Lower leg skin (tissue), 3 donors: Measurements from ENCODE around the gene NFYC.

Experiments
- POLR2A ChIP-seq, 2 donors: fragments of 450-650 bp; IDR thresholded peaks; one replicate each; pipeline ENCODE4 v1.6.1; 2016 to 2017; ENCODE audit warnings: antibody characterized with exemption in 2 of 2, mild to moderate bottlenecking in 1 of 2, moderate library complexity in 1 of 2
- TF ChIP-seq, protein P1 (sequence below), 3 donors: fragments of 450-650 bp; IDR thresholded peaks; one replicate each; pipeline ENCODE4 v1.5.1; 2016; ENCODE audit warnings: antibody characterized with exemption in 3 of 3, mild to moderate bottlenecking in 3 of 3, moderate library complexity in 2 of 3

DNA sequence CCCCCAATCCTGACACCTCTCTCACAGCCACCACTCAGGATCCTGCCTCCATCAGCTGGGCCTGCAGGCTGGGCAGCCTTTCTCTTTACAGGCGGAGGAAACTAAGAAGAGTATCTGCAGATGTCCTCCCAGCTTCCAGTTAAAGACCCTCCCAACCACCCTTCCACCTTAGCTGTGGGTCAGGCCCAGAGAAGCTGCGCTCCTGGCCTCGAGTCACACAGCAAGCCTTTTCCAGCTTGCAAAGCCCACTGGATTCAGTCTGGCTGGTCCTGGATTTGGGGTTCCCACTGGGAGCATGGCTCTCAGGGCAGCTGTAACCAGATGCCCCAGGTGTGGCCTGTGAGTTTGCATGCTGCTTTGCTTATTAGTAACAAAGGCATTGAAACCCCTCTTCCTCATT is 111.9 kb downstream of the NFYC start:
- TF ChIP-seq, protein P1, sequence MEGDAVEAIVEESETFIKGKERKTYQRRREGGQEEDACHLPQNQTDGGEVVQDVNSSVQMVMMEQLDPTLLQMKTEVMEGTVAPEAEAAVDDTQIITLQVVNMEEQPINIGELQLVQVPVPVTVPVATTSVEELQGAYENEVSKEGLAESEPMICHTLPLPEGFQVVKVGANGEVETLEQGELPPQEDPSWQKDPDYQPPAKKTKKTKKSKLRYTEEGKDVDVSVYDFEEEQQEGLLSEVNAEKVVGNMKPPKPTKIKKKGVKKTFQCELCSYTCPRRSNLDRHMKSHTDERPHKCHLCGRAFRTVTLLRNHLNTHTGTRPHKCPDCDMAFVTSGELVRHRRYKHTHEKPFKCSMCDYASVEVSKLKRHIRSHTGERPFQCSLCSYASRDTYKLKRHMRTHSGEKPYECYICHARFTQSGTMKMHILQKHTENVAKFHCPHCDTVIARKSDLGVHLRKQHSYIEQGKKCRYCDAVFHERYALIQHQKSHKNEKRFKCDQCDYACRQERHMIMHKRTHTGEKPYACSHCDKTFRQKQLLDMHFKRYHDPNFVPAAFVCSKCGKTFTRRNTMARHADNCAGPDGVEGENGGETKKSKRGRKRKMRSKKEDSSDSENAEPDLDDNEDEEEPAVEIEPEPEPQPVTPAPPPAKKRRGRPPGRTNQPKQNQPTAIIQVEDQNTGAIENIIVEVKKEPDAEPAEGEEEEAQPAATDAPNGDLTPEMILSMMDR (IDR thresholded peaks at IDR 0.05): no peak
- TF ChIP-seq POLR2A (IDR thresholded peaks at IDR 0.05): no peak
